ENCODE results near the gene ZRANB2.

ZRANB2 gene, protein sequence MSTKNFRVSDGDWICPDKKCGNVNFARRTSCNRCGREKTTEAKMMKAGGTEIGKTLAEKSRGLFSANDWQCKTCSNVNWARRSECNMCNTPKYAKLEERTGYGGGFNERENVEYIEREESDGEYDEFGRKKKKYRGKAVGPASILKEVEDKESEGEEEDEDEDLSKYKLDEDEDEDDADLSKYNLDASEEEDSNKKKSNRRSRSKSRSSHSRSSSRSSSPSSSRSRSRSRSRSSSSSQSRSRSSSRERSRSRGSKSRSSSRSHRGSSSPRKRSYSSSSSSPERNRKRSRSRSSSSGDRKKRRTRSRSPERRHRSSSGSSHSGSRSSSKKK

GRCh38 chr1:71080739-71081696, at the start of gene ZRANB2:
Gene ZRANB2, minus strand, starts transcription at chr1:71081035. Its CDS starts 40 bp downstream, at chr1:71080995.
- peak; percentile 97 for DNase-seq

- DNase-seq, result no peak
Measured at GRCh38 chr1:71128060-71128459, 47.2 kb upstream of the ZRANB2 start.

DNA sequence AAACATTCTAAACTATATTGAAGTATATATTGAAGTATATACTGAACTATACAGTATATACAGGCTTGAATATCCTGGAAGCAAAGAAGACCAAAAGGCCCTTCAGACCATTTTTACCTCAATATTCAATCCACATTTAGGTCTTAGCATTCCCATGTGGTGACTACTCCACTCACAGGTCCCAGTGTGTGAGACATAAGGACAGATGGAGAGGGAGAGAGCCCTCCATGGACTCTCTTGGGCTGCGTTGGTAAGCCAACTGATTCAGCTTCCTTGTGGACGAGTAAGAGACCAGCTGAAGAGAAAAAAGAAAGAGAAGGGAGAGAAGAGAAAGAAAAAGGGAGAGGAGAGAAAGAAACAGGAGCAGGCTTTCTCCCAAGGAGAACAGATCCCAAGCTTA, 37.3 kb upstream of the ZRANB2 start:
- DNase-seq, result no peak

GRCh38 chr1:71116729-71117128, 35.9 kb upstream of the ZRANB2 start:
- no peak for DNase-seq

DNA sequence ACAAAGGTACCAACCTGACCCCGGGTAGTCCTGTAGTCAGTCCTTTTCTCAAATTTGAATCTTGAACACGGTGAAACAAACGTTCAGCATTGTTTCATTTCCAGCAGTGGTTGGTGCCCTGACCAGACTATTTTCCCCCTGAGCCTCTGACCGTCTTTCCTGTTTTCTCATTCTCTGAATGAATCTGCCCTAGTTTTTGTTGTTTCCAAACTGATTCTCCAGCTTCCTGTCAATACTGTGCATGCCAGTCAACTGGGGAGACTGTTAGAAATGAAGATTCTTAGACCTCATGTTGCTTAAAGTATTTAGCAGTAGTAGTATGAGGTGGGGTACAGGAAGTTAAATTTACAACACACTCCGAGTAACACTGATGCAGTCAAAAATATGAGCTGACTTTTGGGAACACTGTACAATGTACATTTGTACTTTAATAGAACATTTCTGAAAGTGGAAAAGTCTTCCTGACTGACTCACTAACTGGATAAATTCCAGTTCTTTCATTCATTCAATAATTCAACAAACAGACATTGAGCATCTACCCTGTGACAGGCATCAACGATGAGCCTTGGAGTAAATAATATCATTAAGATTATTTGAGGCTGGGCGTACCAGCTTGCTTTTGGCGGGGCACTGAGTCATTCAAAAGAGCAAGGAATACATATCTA, 26.0 kb upstream of the ZRANB2 start:
- no peak for DNase-seq

DNA sequence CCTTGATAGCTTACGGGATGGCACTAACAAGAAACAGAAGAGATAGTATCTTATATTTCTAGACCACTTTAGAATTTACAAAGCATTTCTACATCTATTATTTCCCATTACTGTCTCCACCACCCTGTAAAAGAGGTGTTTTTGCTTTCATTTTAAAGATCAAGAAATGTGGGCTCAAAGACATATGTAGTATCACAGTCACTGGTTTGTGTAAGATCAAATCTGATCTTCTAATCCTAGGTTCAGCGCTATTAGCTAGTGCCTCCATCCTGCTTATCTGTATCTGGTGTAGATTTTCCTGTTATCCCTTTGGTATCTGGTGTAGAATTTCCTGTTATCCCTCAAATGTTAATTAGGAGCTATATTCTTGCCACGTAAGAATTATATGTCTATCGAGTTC, 23.6 kb upstream of the ZRANB2 start:
- DNase-seq, result no peak

DNA sequence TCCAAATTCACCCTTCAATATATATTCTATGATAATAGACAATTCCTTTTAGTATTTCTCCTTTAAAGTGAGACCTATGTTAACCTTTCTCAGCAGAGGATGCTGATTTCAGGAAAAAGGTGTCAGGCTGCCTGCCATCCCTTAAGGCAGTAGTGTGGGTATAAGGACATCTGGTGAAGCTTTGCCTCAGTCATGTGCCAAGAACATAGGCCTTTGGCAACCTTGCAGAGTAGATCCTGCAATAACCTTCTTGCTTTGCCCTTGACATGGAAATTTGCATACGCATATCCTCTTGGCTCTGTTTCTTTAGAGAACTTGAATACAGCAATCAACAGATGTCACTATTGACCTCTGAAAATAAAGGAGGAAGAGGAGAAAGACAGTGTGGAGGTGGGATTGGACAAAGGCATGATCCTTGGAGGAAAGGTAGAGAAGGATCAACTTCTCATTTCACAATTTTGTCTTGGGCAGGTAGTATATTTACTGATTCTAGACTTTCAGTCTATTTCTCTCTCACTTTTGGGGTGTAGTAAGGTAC, 21.1 kb upstream of the ZRANB2 start:
- DNase-seq, result no peak

- DNase-seq, result no peak
Measured at GRCh38 chr1:71097428-71097827, 16.6 kb upstream of the ZRANB2 start.

DNA sequence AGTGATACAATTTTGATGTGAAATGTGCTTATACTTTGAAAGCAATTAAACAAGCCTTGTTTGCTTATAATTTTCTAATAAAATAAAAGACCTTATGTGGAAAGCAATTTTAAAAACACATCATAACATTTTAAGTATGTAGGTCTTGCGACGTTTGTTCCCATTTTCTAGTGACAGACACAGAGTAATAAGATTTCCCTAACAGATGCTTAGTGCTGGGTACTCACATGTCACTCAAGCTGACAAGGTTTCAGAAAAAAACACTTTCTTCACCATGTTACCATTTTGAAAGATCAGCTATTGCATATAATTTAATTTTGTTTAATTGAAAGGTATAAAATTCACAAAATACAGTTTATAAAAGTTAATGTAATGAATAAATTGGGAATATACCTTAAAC, 14.1 kb upstream of the ZRANB2 start:
- no peak for DNase-seq

DNA sequence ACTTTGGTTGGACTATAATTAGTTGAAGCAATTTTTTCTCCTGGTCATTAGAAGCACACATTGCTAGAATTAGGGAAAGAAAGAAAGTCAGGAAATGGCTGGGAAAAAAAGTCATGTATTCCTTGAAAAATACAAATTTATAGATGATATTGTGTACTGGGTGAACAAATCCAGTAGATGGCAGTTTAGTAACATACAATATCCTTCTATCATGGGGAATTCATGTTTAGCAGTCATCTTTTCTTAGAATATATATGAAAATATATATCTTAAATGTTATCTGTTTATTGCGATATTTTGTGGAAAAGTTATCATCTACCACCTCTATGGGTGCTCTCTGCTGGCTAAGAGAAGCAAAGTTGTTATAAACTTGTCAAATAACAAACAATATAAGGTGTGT, 13.1 kb upstream of the ZRANB2 start:
- DNase-seq, result peak; percentile 13

GRCh38 chr1:71089536-71090270, 8.9 kb upstream of the ZRANB2 start:
- DNase-seq, result peak; percentile 77

DNA sequence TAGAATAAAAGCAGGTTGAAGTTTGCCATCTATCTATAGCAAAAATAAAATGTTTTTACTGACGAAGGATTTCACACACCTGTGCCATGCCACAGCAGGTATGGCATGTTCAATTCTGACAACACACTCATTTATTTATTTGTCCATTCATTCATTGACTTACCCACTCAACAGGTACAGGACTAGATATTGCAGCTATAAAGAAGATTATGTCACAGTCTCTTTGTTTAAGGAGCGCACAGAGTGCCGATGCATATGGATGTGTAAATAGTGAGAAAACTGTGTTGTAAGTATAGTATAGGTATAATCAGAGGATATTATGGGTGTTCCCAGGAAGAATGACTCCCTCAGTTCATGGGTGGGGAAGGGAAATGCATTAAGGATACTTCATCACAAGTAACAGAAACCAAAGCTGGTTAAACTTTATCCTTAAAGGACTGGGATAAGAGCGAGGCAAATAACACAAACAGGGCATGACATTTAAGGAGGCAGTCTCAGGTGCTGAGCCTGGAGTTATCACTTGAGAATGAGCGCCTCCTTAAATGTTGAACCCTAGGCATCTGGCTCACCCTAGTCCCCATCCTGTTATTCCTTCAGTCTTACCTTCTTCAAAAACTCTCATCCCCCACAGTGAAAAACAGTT, 7.9 kb upstream of the ZRANB2 start:
- DNase-seq, result no peak

GRCh38 chr1:71087713-71088112, 6.9 kb upstream of the ZRANB2 start:
- DNase-seq, result no peak

- DNase-seq, result no peak
Measured at GRCh38 chr1:71087060-71087459, 6.2 kb upstream of the ZRANB2 start.

GRCh38 chr1:71086331-71086730, 5.5 kb upstream of the ZRANB2 start:
- DNase-seq, result peak; percentile 85

DNA sequence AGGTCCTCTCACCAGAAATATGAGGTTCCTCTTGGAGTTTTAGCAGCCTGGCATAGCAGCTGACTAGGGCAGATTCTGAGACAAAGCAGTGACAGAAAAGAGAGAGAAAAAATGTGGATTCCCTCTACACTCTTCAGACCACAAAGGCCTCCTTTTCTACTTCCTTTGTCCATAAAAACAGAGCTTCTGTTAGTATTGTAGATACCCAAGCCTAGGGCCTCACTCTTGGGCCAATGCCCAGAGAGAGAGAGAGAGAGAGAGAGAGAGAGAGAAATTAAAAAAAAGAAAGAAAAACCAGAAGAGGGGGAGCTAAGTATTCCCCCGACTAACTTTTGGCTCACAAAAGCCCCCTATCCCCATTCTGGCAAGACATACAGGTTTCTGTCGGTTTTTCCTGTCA, 2.4 kb upstream of the ZRANB2 start:
- no peak for DNase-seq

DNA sequence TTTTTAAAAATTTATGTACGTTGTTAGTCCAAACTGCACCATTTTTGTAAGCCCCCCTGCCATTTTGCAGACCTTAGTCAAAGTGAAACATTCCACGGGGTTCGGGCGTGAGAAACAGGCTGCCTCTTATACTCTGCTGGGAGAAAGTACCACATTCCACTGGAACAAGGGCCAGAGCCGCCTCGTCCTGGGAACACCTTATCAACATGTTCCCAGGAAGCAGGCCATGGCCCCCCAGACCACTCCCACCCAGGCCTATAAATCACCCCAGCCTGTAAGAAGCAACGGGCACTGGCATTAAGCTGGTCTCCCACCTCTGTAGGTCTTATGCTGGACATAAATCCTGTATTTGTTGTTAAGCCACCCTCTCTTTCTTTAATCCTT, 854 bp upstream of the ZRANB2 start:
- no peak for DNase-seq

- DNase-seq, result no peak
Measured at GRCh38 chr1:71080230-71080738, 551 bp downstream of the ZRANB2 start.

GRCh38 chr1:71074681-71075080, 6.2 kb downstream of the ZRANB2 start:
- DNase-seq, result no peak

DNA sequence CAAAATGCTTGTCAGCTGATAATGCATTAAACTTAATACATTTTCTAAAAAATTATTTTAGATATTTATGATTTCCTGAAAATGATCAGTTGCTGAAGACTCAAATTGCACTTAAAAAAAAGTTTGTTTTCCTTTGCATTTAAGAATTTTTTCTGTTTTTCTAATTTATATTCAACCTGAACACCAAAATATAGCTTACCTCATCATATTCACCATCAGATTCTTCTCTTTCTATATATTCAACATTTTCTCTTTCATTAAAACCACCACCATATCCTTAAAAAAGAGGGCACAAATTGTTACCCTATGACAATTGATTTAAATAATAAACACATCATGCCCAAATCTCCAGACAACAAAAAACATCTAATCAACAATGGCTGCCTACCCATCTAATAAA, 8.6 kb downstream of the ZRANB2 start:
- no peak for DNase-seq

DNA sequence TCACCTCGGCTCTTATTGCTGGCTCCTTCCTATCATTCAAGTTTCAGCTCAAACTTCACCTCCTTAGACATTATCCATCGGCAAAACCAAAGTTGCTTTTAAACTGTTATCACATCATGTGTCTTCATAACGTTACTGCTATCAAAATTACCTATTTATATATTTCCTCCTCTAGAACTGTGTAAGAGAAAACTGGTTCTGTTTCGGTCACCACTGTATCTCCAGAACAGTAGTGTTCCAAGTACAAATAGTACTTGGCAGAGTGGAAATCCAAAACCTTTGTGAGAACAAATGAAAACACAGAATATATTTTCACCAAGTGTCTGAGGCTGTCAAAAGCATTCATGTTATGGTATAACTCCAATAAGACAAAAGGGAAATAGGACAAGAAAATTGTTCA, 9.1 kb downstream of the ZRANB2 start:
- DNase-seq, result no peak

All from fibroblast of skin of right quadriceps (primary cell).